IMR-90 (cell line): ENCODE results near the gene PAF1. TPM values are rescaled to one million over a fixed set of nuclear protein-coding genes. Genes with fewer than 3 reads are reported as not detected.

Experiments
- ATAC-seq: fragments of 200-7000 bp; cut with Tn5 transposase; 2 replicates; pipeline ENCODE4 v1.9.1; 2020; ENCODE audit warnings: low read depth, mild to moderate bottlenecking, moderate library complexity
- BruUV-seq: library from RNA; stranded (reverse); fragments of 400-500 nt; replicated peaks from 2 replicates; lab custom pipeline; 2021; lab: Mats Ljungman, UMichigan
- CTCF ChIA-PET: fragments of 300-600 bp; formaldehyde crosslinking; extraction: SDS; loops from one replicate; lab custom pipeline; 2021; ENCODE audit warnings: antibody characterized with exemption; lab: Yijun Ruan, JAX
- POLR2A ChIA-PET: fragments of 300-600 bp; sonication (Branson Sonifier 250); formaldehyde crosslinking; loops from one replicate; lab custom pipeline; 2022; ENCODE audit warnings: antibody characterized with exemption; ENCODE audit not compliant: unreplicated experiment; lab: Charles Lee
- DNase-seq: peaks from one replicate; pipeline ENCODE4 v3.0.0; 2013
- H2AFZ ChIP-seq: replicated peaks from 2 replicates; pipeline ENCODE3; 2013; ENCODE audit warnings: low read length, mild to moderate bottlenecking; ENCODE audit not compliant: poor library complexity
- H2AK5ac ChIP-seq: 2 replicates; pipeline ENCODE4 v1.6.1; 2013; ENCODE audit warnings: low read depth, low read length, inconsistent platforms
- H2AK9ac ChIP-seq: replicated peaks from 2 replicates; pipeline ENCODE3; 2013; ENCODE audit warnings: mild to moderate bottlenecking, low read depth, low read length, moderate library complexity; ENCODE audit not compliant: poor library complexity
- H2BK120ac ChIP-seq: 2 replicates; pipeline ENCODE4 v1.6.1; 2013; ENCODE audit warnings: low read depth, low read length, inconsistent platforms
- H2BK15ac ChIP-seq: 3 replicates; pipeline ENCODE4 v1.6.1; 2013; ENCODE audit warnings: low read depth, low read length, inconsistent platforms
- H2BK20ac ChIP-seq: 2 replicates; pipeline ENCODE4 v1.6.1; 2013; ENCODE audit warnings: low read depth, mild to moderate bottlenecking, inconsistent platforms, low read length, moderate library complexity
- H2BK5ac ChIP-seq: 2 replicates; pipeline ENCODE4 v1.6.1; 2013; ENCODE audit warnings: mild to moderate bottlenecking, low read depth, low read length, inconsistent platforms; ENCODE audit not compliant: poor library complexity, severe bottlenecking
- H3K14ac ChIP-seq: replicated peaks from 2 replicates; pipeline ENCODE4 v1.6.1; 2013; ENCODE audit warnings: low read depth, low read length, inconsistent platforms
- H3K18ac ChIP-seq: 2 replicates; pipeline ENCODE4 v1.6.1; 2013; ENCODE audit warnings: low read depth, low read length, control low read depth
- H3K23ac ChIP-seq: 2 replicates; pipeline ENCODE4 v1.6.1; 2013; ENCODE audit warnings: low read depth, low read length, inconsistent platforms
- H3K27ac ChIP-seq: 2 replicates; pipeline ENCODE4 v1.5.1; 2013; ENCODE audit warnings: mild to moderate bottlenecking, control low read depth, low read length; ENCODE audit not compliant: insufficient read depth
- H3K27me3 ChIP-seq: 2 replicates; pipeline ENCODE4 v1.6.1; 2013; ENCODE audit warnings: low read length; ENCODE audit not compliant: control insufficient read depth, insufficient read depth
- H3K36me3 ChIP-seq: 2 replicates; pipeline ENCODE4 v1.6.1; 2013; ENCODE audit warnings: low read length, mixed read lengths; ENCODE audit not compliant: control insufficient read depth, insufficient read depth
- H3K4ac ChIP-seq: 2 replicates; pipeline ENCODE4 v1.6.1; 2013; ENCODE audit warnings: low read depth, low read length, inconsistent platforms
- H3K4me1 ChIP-seq: 2 replicates; pipeline ENCODE4 v1.6.1; 2013; ENCODE audit warnings: low read length, mixed read lengths; ENCODE audit not compliant: control insufficient read depth, insufficient read depth
- H3K4me2 ChIP-seq: 2 replicates; pipeline ENCODE4 v1.6.1; 2013; ENCODE audit warnings: low read depth, mild to moderate bottlenecking, control low read depth, low read length, moderate library complexity
- H3K4me3 ChIP-seq: 2 replicates; pipeline ENCODE4 v1.5.1; 2013; ENCODE audit warnings: low read depth, mild to moderate bottlenecking, control low read depth, low read length, moderate library complexity; ENCODE audit not compliant: insufficient read depth
- H3K56ac ChIP-seq: 2 replicates; pipeline ENCODE4 v1.6.1; 2013; ENCODE audit warnings: low read length, inconsistent platforms; ENCODE audit not compliant: insufficient read depth; ENCODE audit errors: extremely low read depth
- H3K79me1 ChIP-seq, 2 experiments: 2 replicates each; pipeline ENCODE4 v1.6.1; 2013; ENCODE audit warnings: low read length in 2 of 2, inconsistent platforms in 1 of 2, low read depth in 1 of 2
- H3K9ac ChIP-seq: 2 replicates; pipeline ENCODE4 v1.6.1; 2013; ENCODE audit warnings: low read depth, low read length, control low read depth
- H3K9me1 ChIP-seq: 2 replicates; pipeline ENCODE4 v1.6.1; 2013; ENCODE audit warnings: low read length, inconsistent platforms; ENCODE audit not compliant: insufficient read depth
- H3K9me3 ChIP-seq: 2 replicates; pipeline ENCODE4 v1.6.1; 2013; ENCODE audit warnings: low read length; ENCODE audit not compliant: control insufficient read depth, insufficient read depth
- H4K20me1 ChIP-seq: 2 replicates; pipeline ENCODE4 v1.6.1; 2013; ENCODE audit warnings: low read length, inconsistent platforms; ENCODE audit not compliant: insufficient read depth
- H4K5ac ChIP-seq: 2 replicates; pipeline ENCODE4 v1.6.1; 2013; ENCODE audit warnings: mild to moderate bottlenecking, low read depth, low read length, control low read depth
- H4K8ac ChIP-seq, 2 experiments: 2 replicates each; pipeline ENCODE4 v1.6.1; 2013; ENCODE audit warnings: low read depth in 2 of 2, low read length in 2 of 2, control low read depth in 1 of 2, inconsistent platforms in 1 of 2
- H4K91ac ChIP-seq: 2 replicates; pipeline ENCODE4 v1.6.1; 2013; ENCODE audit warnings: low read depth, low read length, inconsistent platforms; ENCODE audit not compliant: insufficient read depth
- BHLHE40 ChIP-seq: fragments of 150-350 bp; IDR thresholded peaks from 2 replicates; pipeline ENCODE4 v1.6.1; 2016; ENCODE audit warnings: mild to moderate bottlenecking, low read depth, low read length
- CEBPB ChIP-seq: IDR thresholded peaks from 2 replicates; pipeline ENCODE4 v1.6.1; 2012; ENCODE audit warnings: low read depth, low read length, improper control_type of control experiment
- CHD1 ChIP-seq: IDR thresholded peaks from 2 replicates; pipeline ENCODE4 v1.6.1; 2012; ENCODE audit warnings: low read depth, low read length, improper control_type of control experiment
- CTCF ChIP-seq: conservative IDR thresholded peaks from 2 replicates; pipeline ENCODE4 v1.5.1; 2012; ENCODE audit warnings: mild to moderate bottlenecking, low read depth, low read length, improper control_type of control experiment
- FOS ChIP-seq: fragments of 150-350 bp; IDR thresholded peaks from 2 replicates; pipeline ENCODE4 v1.6.1; 2016; ENCODE audit warnings: low read depth, low read length
- MAFK ChIP-seq: IDR thresholded peaks from 2 replicates; pipeline ENCODE4 v1.6.1; 2012; ENCODE audit warnings: low read depth, low read length, improper control_type of control experiment
- MAZ ChIP-seq: IDR thresholded peaks from 2 replicates; pipeline ENCODE4 v1.6.1; 2012; ENCODE audit warnings: low read depth, mild to moderate bottlenecking, low read length, improper control_type of control experiment, moderate library complexity, borderline replicate concordance
- MXI1 ChIP-seq: IDR thresholded peaks from 2 replicates; pipeline ENCODE4 v1.6.1; 2012; ENCODE audit warnings: low read depth, mild to moderate bottlenecking, low read length, moderate library complexity, borderline replicate concordance
- NFE2L2 ChIP-seq: fragments of 150-350 bp; IDR thresholded peaks from 2 replicates; pipeline ENCODE4 v1.6.1; 2016; ENCODE audit warnings: low read depth, mild to moderate bottlenecking, low read length
- POLR2A ChIP-seq: IDR thresholded peaks from 2 replicates; pipeline ENCODE4 v1.6.1; 2012; ENCODE audit warnings: mild to moderate bottlenecking, low read depth, low read length
- RAD21 ChIP-seq: IDR thresholded peaks from 2 replicates; pipeline ENCODE4 v1.6.1; 2012; ENCODE audit warnings: low read length, improper control_type of control experiment
- RFX5 ChIP-seq: IDR thresholded peaks from 2 replicates; pipeline ENCODE4 v1.8.0; 2012; ENCODE audit warnings: low read depth, mild to moderate bottlenecking, low read length, moderate library complexity
- SMC3 ChIP-seq: fragments of 150-350 bp; IDR thresholded peaks from 2 replicates; pipeline ENCODE4 v1.6.1; 2016; ENCODE audit warnings: low read depth, mild to moderate bottlenecking, antibody characterized with exemption, low read length, moderate library complexity
- WGBS, 2 experiments: methylation state at CpG; one replicate each; pipeline versions ENCODE4 v1.1.5 to v1.1.7; 2013; ENCODE audit warnings: missing lambda C conversion rate in 2 of 2; ENCODE audit not compliant: insufficient read length in 1 of 2; ENCODE audit errors: extremely low coverage in 2 of 2; 5-methylcytosine and 5-hydroxymethylcytosine counted together
- dilution Hi-C: fragments of 300-500 bp; cut with HindIII; formaldehyde crosslinking; loops from one replicate; pipeline ENCODE4 v1.14.3; 2018; ENCODE audit warnings: low sequenced_read_pairs; ENCODE audit not compliant: unreplicated experiment
- in situ Hi-C: fragments of 300-500 bp; cut with MboI; formaldehyde crosslinking; loops from 3 replicates; pipeline ENCODE4 v1.14.3; 2019; ENCODE audit warnings: low sequenced_read_pairs, inconsistent platforms, mixed read lengths
- intact Hi-C: fragments of 100-400 bp; cut with micrococcal nuclease; formaldehyde crosslinking; loops from 2 replicates; pipeline ENCODE4 v1.10.0; 2022
- polyA plus RNA-seq, 3 experiments: library from polyadenylated mRNA; depleted of rRNA; stranded (reverse); fragments of >200 nt; gene quantifications; 2 replicates each; pipeline ENCODE4 v1.2.3, GENCODE V29; 2012; ENCODE audit warnings: low replicate concordance in 1 of 3
- total RNA-seq: library from RNA; depleted of rRNA; stranded (reverse); fragments of >200 nt; gene quantifications from 2 replicates; pipeline ENCODE4 v1.2.3, GENCODE V29; 2012
- TF ChIP-seq, protein P1 (sequence below): fragments of 150-350 bp; IDR thresholded peaks from 2 replicates; pipeline ENCODE4 v1.6.1; 2016; ENCODE audit warnings: low read depth, mild to moderate bottlenecking, low read length, moderate library complexity, borderline replicate concordance

PAF1 gene
- total and polyA plus RNA-seq, 2 of the 4 experiments (the other 2 are of a cell fraction): 45.7 to 54.3 TPM

- Histone ChIP-seq H3K4me1 (peaks cover 26% of the 10 kb centered on the region), H3K56ac (peak within 1 kb of the TSS; percentile 99), H3K14ac (peak within 1 kb of the TSS; percentile 100), H4K91ac (peak within 1 kb of the TSS; percentile 98), H3K4me3 (peak within 1 kb of the TSS; percentile 90), H3K27ac (peak within 1 kb of the TSS; percentile 98), H4K5ac (peak within 1 kb of the TSS; percentile 87), H2BK20ac (peak within 1 kb of the TSS; percentile 29), H3K9me1 (peaks cover 9% of the 10 kb centered on the region; the same call in 1 of the 2 replicates), H4K20me1 (peaks cover 52% of the 10 kb centered on the region), H4K8ac (peak within 1 kb of the TSS; percentile 85 to 94), H2AFZ (peak within 1 kb of the TSS; percentile 92), H3K27me3 (no peaks in the 10 kb centered on the region), H3K18ac (peak within 1 kb of the TSS; percentile 50), H2BK15ac (peak within 1 kb of the TSS; percentile 74; the same call in 2 of the 3 replicates), H2AK9ac (peak within 1 kb of the TSS; percentile 100), H3K4ac (peak within 1 kb of the TSS; percentile 98), H2BK120ac (peak within 1 kb of the TSS; percentile 90), H3K23ac (peak within 1 kb of the TSS; percentile 95), H3K9me3 (no peaks in the 10 kb centered on the region), H3K79me1 (peaks cover 10 to 54% of the 10 kb centered on the region in 2 experiments; a peak in 3 of 4 replicates), H2AK5ac (peak within 1 kb of the TSS; percentile 98), H3K9ac (peak within 1 kb of the TSS; percentile 99), H3K36me3 (peaks cover 33% of the 10 kb centered on the region), H3K4me2 (peak within 1 kb of the TSS; percentile 71), H2BK5ac (peak within 1 kb of the TSS; percentile 88)
- dilution Hi-C loops: no loop called here
- CTCF ChIA-PET: interaction anchor here (0.8 to 2.3 kb wide), 5 partner anchors 11 to 24 kb away, joined by 3 to 28 read pairs (median 5); partner anchors contain the start of genes MED29 and RPS16
- intact Hi-C loops: loop anchor here (1.0 to 2.0 kb wide), 5 partner anchors 9 to 289 kb away; partner anchors contain the start of gene SAMD4B
- BruUV-seq: no TSS peak
- POLR2A ChIA-PET: interaction anchor here (1.0 to 1.5 kb wide), 2 partner anchors 9 to 16 kb away, joined by 3 to 6 read pairs; no protein-coding TSS in a partner anchor
- DNase-seq (peak; percentile 100), ATAC-seq (peak; percentile 55)
- in situ Hi-C loops: no loop called here
- WGBS, 2 experiments: 0% methylated on average over 16 of the region's 60 CpGs; no CpG with 5 or more reads in 1 of the 2 experiments
- TF ChIP-seq FOS (peak; percentile 31; the same call in 1 of the 2 replicates), BHLHE40 (peak; percentile 95), MXI1 (peak; percentile 22; the same call in 1 of the 2 replicates), NFE2L2 (no peak), RAD21 (peak; percentile 54), MAZ (peak; percentile 83), POLR2A (peak; percentile 77), SMC3 (peak; percentile 44), CEBPB (peak; percentile 94), CTCF (peak; percentile 75), CHD1 (0 out of 2 replicates have a peak, but pooled peaks have one; percentile 31), MAFK (peak; percentile 12; the same call in 1 of the 2 replicates), RFX5 (no peak)
- TF ChIP-seq, protein P1, sequence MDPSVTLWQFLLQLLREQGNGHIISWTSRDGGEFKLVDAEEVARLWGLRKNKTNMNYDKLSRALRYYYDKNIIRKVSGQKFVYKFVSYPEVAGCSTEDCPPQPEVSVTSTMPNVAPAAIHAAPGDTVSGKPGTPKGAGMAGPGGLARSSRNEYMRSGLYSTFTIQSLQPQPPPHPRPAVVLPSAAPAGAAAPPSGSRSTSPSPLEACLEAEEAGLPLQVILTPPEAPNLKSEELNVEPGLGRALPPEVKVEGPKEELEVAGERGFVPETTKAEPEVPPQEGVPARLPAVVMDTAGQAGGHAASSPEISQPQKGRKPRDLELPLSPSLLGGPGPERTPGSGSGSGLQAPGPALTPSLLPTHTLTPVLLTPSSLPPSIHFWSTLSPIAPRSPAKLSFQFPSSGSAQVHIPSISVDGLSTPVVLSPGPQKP: peak; percentile 18; the same call in 1 of the 2 replicates
Observed at GRCh38 chr19:39412100-39412866, 21.4 kb upstream of the PAF1 start, which contains the start of gene PLEKHG2. Gene PLEKHG2, plus strand, starts transcription at chr19:39412669. Its CDS starts 1,418 bp downstream, at chr19:39414087.
